ENCODE results near the gene MEPCE. TPM values are rescaled to one million over a fixed set of nuclear protein-coding genes. Genes with fewer than 3 reads are reported as not detected.
"Not testable (repeated sequence)": the region's sequence is repeated elsewhere in the genome, so short reads cannot be mapped to it uniquely, and the experiment has no call there.

Gene MEPCE, protein sequence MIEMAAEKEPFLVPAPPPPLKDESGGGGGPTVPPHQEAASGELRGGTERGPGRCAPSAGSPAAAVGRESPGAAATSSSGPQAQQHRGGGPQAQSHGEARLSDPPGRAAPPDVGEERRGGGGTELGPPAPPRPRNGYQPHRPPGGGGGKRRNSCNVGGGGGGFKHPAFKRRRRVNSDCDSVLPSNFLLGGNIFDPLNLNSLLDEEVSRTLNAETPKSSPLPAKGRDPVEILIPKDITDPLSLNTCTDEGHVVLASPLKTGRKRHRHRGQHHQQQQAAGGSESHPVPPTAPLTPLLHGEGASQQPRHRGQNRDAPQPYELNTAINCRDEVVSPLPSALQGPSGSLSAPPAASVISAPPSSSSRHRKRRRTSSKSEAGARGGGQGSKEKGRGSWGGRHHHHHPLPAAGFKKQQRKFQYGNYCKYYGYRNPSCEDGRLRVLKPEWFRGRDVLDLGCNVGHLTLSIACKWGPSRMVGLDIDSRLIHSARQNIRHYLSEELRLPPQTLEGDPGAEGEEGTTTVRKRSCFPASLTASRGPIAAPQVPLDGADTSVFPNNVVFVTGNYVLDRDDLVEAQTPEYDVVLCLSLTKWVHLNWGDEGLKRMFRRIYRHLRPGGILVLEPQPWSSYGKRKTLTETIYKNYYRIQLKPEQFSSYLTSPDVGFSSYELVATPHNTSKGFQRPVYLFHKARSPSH
- polyA plus RNA-seq: 10 to 100 TPM; 12.9 to 33.4 (median 20.5) TPM

DNA sequence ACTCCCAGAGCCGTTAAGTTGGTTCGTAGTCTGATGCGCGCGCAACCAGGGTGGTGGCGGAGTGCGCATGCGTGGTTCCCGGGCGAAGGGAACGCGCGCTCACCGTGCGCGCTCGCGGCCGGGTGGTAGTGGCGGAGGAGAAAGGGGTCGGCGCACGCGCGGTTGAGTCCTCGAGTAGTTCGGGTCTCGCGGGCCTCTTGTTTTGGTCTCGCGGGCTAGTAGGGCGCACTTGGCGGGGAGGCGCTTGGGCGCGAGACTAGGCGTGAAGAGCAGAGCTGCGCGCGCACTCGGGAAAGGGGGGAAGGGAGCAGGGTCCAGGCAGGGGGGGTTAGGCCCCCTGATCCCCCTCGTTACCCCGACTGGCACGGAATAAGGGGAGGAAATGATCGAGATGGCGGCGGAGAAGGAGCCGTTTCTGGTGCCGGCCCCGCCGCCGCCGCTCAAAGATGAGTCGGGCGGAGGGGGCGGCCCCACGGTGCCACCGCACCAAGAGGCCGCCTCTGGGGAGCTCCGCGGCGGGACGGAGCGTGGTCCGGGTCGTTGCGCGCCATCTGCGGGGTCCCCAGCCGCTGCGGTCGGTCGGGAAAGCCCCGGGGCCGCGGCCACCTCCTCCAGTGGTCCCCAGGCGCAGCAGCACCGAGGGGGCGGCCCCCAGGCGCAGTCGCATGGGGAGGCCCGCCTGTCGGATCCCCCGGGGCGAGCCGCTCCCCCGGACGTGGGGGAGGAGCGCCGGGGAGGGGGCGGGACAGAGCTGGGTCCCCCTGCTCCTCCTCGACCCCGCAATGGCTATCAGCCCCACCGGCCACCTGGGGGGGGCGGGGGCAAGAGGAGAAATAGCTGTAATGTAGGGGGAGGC is at the start of gene MEPCE:
MEPCE (plus strand) TSS at position 195 of the 856 bp plus-strand sequence; CDS start at position 383, 188 bp downstream.
- H3K27ac ChIP-seq (ENCODE audit: low read depth, low read length): peak within 1 kb of the TSS; percentile 93
- 0 to 1% (median 1%) methylated on average over 86 to 95 of the region's 95 CpGs for WGBS, 3 donors

DNA sequence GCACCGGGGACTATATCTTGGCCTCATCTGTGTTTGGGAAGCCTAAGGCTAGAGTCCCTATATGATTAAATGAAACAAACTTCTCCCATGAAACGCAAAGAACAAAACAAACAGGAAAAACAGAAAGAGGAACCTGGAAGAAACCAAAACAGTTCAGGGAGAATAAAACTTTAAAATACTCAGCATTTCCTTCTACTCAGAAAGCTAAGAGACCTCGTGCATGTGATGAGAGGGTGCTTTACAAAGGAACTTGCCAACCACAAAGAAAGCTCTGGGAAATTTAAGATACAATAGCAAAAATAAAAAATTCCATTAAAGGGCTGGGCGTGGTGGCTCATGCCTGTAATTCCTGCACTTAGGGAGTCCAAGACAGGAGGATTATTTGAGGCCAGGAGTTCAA is 49.4 kb upstream of the MEPCE start:
- WGBS, 3 donors: 58 to 90% (median 71%) methylated on average over 4 of the region's 4 CpGs
- H3K27ac ChIP-seq (ENCODE audit: low read depth, low read length): no peak overlapping the region

DNA sequence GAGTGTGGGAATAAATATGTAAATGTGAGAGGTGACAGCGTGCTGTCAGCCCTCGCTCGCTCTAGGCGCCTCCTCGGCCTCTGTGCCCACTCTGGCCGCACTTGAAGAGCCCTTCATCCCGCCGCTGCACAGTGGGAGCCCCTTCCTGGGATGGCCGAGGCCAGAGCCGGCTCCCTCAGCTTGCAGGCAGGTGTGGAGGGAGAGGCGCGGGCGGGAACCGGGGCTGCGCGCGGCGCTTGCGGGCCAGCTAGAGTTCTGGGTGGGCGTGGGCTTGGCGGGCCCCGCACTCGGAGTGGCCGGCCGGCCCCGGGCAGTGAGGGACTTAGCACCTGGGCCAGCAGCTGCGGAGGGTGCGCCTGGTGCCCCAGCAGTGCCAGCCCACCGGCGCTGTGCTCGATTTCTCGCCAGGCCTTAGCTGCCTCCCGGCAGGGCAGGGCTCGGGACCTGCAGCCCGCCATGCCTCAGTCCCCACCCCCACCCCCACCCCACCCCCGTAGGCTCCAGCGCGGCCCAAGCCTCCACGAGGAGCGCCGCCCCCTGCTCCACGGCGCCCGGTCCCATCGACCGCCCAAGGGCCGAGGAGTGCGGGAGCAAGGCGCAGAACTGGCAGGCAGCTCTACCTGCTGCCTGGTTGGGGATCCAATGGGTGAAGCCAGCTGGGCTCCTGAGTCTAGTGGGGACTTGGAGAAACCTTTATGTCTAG is 47.9 kb upstream of the MEPCE start:
- 80 to 85% (median 80%) methylated on average over 39 to 49 of the region's 49 CpGs for WGBS, 3 donors
- not testable (repeated sequence) for H3K27ac ChIP-seq (ENCODE audit: low read depth, low read length)

DNA sequence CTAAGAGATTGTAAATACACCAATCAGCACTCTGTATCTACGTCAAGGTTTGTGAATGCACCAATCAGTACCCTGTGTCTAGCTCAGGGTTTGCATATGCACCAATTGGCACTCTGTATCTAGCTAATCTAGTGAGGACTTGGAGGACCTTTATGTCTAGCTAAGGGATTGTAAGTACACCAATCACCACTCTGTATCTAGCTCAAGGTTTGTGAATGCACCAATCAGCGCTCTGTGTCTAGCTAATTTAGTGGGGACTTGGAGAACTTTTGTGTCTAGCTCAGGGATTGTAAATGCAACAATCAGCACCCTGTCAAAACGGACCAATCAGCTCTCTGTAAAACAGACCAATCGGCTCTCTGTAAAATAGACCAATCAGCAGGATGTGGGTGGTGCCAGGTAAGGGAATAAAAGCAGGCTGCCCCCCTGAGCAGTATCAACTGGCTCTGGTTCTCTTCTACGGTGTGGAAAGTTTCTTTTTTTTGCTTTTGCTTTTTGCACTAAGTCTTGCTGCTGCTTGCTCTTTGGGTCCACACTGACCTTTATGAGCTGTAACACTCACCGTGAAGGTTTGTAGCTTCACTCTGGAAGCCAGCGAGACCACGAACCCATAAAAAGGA is 47.3 kb upstream of the MEPCE start:
- WGBS, 3 donors: 71 to 84% (median 75%) methylated on average over 8 of the region's 8 CpGs
- not testable (repeated sequence) for H3K27ac ChIP-seq (ENCODE audit: low read depth, low read length)

DNA sequence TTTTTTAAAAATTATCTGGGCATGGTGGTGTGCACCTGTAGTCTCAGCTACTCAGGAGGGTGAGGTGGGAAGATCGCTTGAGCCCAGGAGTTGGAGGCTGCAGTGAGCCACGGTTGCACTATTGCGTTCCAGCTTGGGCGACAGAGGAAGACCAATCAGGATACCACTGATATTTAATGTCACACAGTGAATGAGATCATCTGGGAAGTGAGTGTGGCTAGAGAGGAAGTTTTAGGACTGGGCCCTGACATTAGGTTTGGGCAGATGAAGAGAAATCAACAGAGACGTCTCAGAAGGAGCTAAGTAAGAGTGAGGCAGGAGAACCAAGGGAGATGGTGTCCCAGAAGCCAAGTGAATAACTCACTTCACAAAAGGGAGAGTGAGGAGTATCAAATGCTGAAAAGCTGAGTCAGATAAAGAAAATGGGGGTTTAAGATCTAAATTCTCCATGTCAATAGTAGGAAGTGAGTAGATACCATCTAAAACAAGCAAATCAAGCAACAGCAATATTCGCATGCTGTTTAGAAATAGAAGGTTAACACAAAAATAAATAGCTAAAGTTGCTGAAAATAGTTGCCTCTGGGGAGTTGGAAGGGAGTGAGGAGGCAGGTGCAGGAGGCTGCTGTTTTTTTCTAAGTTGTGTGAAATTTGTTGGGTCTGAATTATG is 44.9 kb upstream of the MEPCE start:
- no peak overlapping the region for H3K27ac ChIP-seq (ENCODE audit: low read depth, low read length)

DNA sequence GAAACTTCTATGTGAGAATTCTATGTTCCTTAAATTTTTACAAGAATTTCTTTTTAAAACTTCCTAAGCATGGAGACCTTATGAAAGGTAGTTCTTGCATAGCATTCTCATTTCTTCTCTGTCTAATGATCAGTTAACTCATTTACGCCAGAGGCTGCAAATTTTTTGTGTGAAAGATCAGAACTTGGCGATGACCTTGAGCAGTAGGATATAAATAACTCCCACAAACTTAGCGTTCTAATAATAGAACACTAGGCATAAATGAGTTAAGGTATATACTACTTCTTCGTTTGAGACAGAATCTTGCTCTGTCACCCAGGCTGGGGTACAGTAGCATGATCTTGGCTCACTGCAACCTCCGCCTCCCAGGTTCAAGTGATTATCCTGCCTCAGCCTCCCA is 42.7 kb upstream of the MEPCE start:
- 31 to 68% (median 64%) methylated on average over 5 of the region's 5 CpGs for WGBS, 3 donors
- H3K27ac ChIP-seq (ENCODE audit: low read depth, low read length): no peak overlapping the region

More for the DNA sequence above, 44.9 kb upstream of the MEPCE start:
- 65 to 78% (median 68%) methylated on average over 6 of the region's 6 CpGs for WGBS, 3 donors

DNA sequence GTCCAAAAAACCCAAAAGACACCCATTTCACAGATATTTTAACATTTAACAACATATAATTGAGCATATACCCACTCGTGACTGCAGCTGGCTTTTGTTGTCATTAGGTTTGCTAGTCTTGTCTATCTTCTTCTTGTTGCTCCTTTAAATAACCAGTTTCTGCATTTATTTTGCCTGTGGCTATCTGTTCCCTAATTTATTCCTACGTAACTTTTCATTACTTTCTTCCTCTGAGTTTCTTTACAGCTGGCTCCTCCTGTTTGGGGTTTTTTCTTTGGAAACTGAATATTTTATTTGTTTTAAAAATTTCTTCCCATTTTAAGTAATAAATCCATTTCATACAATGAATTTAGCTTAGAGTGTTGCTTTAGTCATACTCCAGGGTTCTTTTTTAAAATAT is 41.9 kb upstream of the MEPCE start:
- 72 to 82% (median 80%) methylated on average over 2 of the region's 2 CpGs for WGBS, 3 donors
- H3K27ac ChIP-seq (ENCODE audit: low read depth, low read length): no peak overlapping the region

DNA sequence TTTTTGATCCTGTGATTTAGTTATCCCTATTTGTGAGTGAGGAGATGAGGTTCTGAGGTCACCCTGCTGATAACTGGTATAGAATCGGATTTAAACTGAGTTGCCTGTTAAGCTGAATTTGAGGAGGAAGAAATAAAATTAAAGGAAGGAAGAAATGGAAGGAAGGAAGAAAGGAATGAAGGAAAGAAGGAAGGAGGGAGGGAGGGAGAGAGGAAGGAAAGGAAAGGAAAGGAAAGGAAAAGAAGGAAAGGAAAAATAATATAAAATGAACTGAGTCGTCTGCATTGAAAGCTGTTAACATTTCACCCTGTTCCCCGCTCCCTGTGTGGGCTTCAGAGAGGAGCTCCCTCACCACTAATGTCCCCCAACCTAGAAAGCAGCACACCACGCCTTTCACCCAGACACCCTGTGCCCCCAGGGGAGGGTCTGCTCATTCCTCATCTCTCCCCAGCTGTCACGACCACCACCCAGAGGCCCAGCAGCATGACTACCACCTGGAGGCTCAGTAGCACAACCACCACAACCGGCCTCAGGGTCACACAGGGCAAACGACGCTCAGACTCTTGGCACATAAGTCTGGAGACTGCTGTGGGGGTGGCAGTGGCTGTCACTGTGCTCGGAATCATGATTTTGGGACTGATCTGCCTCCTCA is 40.1 kb upstream of the MEPCE start:
- 49 to 74% (median 67%) methylated on average over 9 of the region's 9 CpGs for whole genome bisulfite sequencing, 3 donors
- H3K27ac ChIP-seq (ENCODE audit: low read depth, low read length): no peak overlapping the region

DNA sequence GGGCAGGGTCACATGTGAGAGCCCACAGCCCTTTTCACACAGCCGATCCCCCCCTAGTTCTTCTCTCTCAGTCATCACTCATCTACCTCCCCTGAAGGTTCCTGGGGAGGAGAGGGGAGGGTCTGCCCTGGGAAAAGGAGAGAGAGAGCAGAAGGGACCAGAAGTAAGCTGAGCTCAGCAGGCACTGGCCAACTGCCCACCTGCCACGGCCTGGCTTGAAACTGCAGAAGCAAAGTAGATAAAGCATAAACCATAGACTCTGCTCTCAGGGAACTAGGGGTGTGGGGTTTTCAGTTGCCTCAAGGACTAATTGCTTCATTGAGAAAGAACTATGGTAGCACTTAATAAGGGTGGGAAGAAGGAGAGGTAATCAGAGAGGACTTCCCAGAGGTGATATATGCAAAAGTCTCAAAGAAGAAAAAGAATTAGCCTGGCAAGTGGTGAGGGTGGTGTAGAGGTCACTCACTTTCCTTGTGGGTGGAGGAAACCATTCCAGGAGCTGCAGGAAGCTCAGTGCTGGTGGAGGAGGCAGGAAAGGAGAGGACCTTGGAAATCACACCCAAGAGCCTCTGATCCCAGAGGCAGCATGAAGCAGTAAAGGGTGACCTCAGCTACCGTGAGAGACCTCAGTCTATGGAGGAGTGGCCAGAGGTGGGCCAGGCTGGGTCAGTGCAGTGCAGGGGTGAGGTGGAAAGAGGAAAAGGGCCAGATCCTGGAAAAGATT is 39.2 kb upstream of the MEPCE start:
- H3K27ac ChIP-seq (ENCODE audit: low read depth, low read length): no peak overlapping the region
- WGBS, 3 donors: 51 to 70% (median 67%) methylated on average over 3 of the region's 3 CpGs

DNA sequence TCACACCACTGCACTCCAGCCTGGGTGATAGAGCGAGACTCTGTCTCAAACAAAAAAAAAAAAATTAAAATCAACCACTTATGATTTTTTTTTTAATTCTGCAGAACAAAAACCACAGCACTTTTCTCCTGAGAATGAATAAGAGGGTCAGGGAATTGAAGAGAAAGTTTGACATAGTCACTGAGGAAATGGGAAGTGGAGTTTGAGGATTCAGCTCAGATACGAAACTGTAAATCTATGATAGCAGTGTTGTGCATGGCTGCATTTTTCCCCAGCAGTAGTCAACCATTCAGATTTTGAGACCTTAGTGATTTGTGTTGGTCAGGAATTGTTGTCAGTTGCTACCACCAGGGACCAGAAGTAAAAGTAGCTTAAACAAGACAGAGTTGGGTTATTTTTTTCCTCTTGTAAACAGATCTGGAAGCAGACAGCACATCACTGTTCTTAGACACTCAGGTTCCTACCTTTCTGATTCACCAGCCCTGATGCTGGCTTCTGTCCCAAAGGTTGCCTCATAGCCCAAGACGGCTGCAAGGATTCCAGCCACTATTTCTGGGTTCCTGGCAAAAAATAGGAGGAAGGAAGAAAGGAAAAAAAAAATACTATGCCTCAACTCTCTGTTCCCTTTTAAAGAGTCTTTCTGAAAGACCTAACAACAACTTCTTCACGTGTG is 36.3 kb upstream of the MEPCE start:
- whole genome bisulfite sequencing, 3 donors: 52 to 80% (median 58%) methylated on average over 4 of the region's 4 CpGs
- H3K27ac ChIP-seq (ENCODE audit: low read depth, low read length): no peak overlapping the region

DNA sequence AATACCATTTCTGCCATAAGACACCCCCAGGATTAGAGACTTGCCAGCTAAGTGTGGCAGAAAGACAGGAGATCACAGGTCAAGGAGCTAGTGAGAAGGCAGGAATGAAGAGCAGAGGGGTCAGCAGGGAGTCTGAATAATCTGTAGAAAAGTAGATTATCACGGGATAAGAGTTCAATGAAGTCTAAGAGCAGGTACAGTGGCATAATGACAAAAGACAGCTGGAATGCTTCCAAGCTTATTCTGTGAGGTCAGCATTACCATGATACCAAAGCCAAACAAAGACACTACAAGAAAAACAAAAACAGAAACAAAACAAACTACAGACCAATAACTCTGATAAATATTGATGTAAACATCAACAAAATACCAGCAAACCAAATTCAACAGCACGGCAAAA is 35.6 kb upstream of the MEPCE start:
- 64 to 86% (median 85%) methylated on average over 2 of the region's 2 CpGs for WGBS, 3 donors
- H3K27ac ChIP-seq (ENCODE audit: low read depth, low read length): no peak overlapping the region

DNA sequence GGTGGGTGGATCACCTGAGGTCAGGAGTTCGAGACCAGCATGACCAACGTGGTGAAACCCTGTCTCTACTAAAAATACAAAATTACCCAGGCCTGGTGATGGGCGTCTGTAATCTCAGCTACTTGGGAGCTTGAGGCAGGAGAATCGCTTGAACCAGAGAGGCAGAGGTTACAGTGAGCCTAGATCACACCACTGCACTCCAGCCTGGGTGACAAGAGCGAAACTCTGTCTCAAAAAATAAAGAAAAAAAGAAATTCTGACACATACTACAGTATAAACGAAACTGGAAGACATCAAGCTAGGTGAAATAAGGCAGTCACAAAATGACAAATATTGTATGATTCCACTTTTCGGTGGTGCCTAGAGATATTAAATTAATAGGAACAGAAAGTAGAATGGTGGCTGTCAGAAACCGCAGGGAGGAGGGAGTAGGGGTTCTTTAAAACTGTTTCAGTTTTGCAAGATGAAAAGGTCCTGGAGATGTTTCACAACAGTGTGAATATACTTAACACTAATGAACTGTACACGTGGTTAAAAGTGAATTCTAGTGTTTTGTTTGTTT is 33.1 kb upstream of the MEPCE start:
- 61 to 72% (median 63%) methylated on average over 9 of the region's 9 CpGs for WGBS, 3 donors
- H3K27ac ChIP-seq (ENCODE audit: low read depth, low read length): no peak overlapping the region

DNA sequence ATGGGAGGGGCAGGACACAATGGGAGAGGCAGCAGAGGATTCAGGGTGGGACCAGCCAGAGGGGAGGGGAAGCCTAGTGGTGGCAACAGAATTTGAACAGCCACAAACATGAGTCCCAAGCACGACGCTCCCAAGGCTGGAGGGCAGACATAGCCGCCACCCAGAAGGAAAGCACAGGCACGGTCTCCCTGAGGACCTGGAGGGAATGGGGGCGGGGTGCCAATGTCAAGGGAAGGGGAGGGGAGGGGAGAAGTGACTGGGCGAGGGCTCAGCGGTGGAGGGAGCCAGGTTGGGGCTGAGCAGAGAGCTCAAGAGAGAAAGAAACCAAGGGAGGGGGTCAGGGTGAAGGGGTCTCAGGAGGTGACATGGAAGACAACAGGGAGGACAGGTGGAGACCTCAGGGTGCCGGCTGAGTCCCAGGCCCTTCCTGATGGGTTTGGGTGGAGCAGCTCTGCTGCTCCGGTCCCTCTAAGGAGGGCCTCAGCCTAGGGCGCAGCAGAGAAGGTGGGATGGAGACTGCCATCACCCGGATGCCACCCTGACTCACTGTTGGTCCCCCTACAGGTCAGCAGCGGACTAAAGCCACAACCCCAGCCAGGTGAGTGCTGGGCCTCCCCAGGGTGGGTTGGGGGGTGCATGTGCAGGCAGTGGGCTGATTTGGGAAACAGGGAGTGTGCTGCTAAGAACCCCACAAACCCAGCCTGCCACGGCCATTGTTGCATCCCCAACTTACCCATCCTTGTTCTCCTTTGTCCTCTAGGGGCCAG is 32.1 kb upstream of the MEPCE start:
- 64 to 72% (median 71%) methylated on average over 13 of the region's 13 CpGs for WGBS, 3 donors
- H3K27ac ChIP-seq (ENCODE audit: low read depth, low read length): no peak overlapping the region

DNA sequence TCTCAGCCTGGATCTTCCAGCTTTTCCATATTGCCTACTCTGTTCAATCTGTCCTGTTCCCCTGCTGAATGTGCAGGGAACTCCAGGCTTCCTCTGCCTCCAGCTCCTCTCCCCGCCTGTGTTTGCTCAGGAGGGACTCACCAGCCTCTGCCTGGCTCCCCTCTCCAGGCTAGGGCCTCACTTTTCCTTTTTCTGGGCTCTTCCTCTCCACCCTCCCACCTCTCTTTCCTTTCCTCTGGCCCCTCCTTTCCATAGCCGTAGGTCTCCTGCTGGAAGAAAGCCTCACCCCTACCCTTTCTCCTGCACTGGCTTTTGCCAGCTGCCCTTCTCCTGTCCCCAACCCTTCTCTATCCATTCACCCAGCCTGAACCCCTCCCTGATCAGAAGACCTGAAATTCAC is 31.4 kb upstream of the MEPCE start:
- no peak overlapping the region for H3K27ac ChIP-seq (ENCODE audit: low read depth, low read length)
- WGBS, 3 donors: 31 to 40% (median 33%) methylated on average over 2 of the region's 2 CpGs

DNA sequence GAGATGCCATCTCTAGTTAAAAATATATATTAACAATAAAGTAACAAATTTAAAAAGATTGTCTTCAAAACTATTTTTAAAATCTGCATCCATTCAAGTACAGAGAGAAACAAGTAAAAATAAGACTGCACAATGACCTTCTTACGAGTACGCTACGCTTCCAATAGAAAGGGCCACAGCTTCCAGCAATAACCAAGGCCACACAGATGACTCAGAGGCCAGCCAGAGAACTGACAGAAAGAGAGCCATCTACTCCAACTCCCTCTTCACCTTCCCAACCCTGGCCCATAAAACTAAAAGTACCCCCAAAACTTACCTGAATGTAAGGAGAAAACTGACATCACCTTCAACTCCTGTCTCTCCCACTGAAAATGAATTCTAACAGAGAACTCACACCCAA is 29.6 kb upstream of the MEPCE start:
- WGBS, 3 donors: 97 to 99% (median 97%) methylated on average over 3 of the region's 3 CpGs
- H3K27ac ChIP-seq (ENCODE audit: low read depth, low read length): no peak overlapping the region

Data from adipose tissue (tissue), 3 donors.